Aorta (tissue), 5 donors: ENCODE measurements around the gene STRA8. TPM values are rescaled to one million over a fixed set of nuclear protein-coding genes. Genes with fewer than 3 reads are reported as not detected.

Experiments
- ATAC-seq: fragments of 200-7000 bp; cut with Tn5 transposase; one replicate; pipeline ENCODE4 v1.9.1; 2022; ENCODE audit warnings: moderate library complexity; ENCODE audit not compliant: low FRiP score
- DNase-seq, 2 donors: peaks; one replicate each; pipeline ENCODE4 v3.0.0-alpha.2; 2020
- H3K27ac ChIP-seq, 2 donors: one replicate each; pipeline ENCODE4 v1.5.1; 2013; ENCODE audit warnings: low read length in 2 of 2, mild to moderate bottlenecking in 2 of 2, moderate library complexity in 2 of 2, control low read depth in 1 of 2, inconsistent platforms in 1 of 2, low read depth in 1 of 2
- H3K27me3 ChIP-seq, 2 donors: one replicate each; pipeline ENCODE4 v1.6.1; 2013; ENCODE audit warnings: control low read depth in 1 of 2, low read length in 1 of 2, mild to moderate bottlenecking in 1 of 2, moderate library complexity in 1 of 2; ENCODE audit not compliant: insufficient read depth in 2 of 2, control insufficient read depth in 1 of 2
- H3K36me3 ChIP-seq, 2 donors: one replicate each; pipeline ENCODE4 v1.6.1; 2013; ENCODE audit warnings: control low read depth in 1 of 2, low read length in 1 of 2, mild to moderate bottlenecking in 1 of 2; ENCODE audit not compliant: insufficient read depth in 2 of 2, control insufficient read depth in 1 of 2
- H3K4me1 ChIP-seq, 2 donors: one replicate each; pipeline ENCODE4 v1.6.1; 2013; ENCODE audit warnings: low read length in 2 of 2, control low read depth in 1 of 2, mild to moderate bottlenecking in 1 of 2, moderate library complexity in 1 of 2; ENCODE audit not compliant: insufficient read depth in 2 of 2, control insufficient read depth in 1 of 2
- H3K4me3 ChIP-seq, 2 donors: one replicate each; pipeline ENCODE4 v1.5.1; 2013; ENCODE audit warnings: low read length in 2 of 2, control low read depth in 1 of 2, mild to moderate bottlenecking in 1 of 2
- H3K9me3 ChIP-seq: one replicate; pipeline ENCODE4 v1.6.1; 2013; ENCODE audit warnings: mild to moderate bottlenecking, low read length; ENCODE audit not compliant: control insufficient read depth
- WGBS, 2 donors: extraction: QIAGEN DNeasy Blood & Tissue Kit; methylation state at CpG; one replicate each; pipeline ENCODE4 v1.1.7; 2013; 5-methylcytosine and 5-hydroxymethylcytosine counted together
- intact Hi-C, 2 donors: fragments of 100-400 bp; cut with DNase I; formaldehyde crosslinking; loops; one replicate each; pipeline versions ENCODE4 v1.14.2 to v1.15.0; 2022
- polyA plus RNA-seq, 2 donors: library from polyadenylated mRNA; stranded (reverse); fragments of 200-250 nt; gene quantifications; one replicate each; pipeline ENCODE4 v1.2.3, GENCODE V29; 2013
- total RNA-seq, 2 donors: library from RNA; stranded (reverse); fragmentation: NEBNext Ultra II Directional; extraction: Animal tissue kit (Norgen Biotek cat#: 25700); gene quantifications; one replicate each; pipeline ENCODE4 v1.2.1, GENCODE V29; 2021
- donor health status: healthy with polysubstance abuse.
- donor health status: Bipolar disorder and iron deficiency.
- donor health status: DM: no; HTN: no; CAD: no.
- donor health status: DM: no; HTN: no; CAD: no.
- donor health status: DM: yes; HTN: yes; CAD: no.

The STRA8 gene
- total and polyA plus RNA-seq, 4 donors = not detected

DNA sequence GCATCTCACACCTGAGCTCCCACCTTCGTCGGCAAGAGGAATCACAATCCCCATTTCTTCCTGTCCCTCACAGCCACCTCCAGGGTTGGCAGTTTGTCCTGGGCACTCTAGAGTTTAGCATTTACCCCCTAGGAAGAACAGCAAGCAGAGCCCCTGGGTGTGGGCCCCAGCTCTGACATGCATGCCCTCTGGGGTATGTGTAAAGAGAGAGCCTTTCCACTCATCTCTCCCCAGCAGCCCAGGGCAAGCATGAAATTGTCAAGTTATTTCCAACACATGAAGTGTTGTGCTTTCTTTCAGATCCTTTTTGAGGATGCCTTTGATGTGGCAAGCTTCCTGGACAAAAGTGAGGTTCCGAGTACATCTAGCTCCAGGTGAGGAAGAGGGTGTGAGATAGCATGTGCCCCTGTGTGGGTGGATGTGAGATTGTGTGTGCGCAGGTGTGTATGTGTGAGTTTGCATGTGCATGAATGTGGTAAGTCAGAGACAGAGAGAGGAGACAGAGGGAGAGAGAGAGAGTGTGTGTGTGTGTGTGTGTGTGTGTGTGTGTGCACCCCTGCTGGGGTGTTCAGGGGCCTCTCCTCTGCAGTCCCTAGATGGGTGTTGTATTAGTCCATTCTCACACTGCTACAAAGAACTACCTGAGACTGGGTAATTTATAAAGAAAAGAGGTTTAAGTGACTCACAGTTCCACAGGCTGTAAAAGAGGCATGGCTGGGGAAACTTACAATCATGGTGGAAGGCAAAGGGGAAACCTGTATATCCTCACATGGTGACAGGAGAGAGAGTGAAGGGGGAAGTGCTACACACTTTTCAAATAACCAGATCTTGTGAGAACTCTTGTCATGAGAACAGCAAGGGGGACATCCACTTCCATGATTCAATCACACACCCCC lies 18.1 kb downstream of the STRA8 start:
- H3K9me3 ChIP-seq = no peaks in the 10 kb centered on the region
- DNase-seq (no peak), ATAC-seq (no peak)
- WGBS, 2 donors = 97 to 99% methylated on average over 4 of the region's 4 CpGs
- H3K4me3 ChIP-seq = no peak overlapping the region
- H3K36me3 ChIP-seq = no peaks in the 10 kb centered on the region
- no peaks in the 10 kb centered on the region for H3K27me3 ChIP-seq
- no peaks in the 10 kb centered on the region for H3K4me1 ChIP-seq
- H3K27ac ChIP-seq = no peak overlapping the region
- intact Hi-C loops = loop anchor here in 1 of 2 donors (2.0 kb wide), 1 partner anchor 41 kb away; the partner anchor contains the start of gene WDR91

DNA sequence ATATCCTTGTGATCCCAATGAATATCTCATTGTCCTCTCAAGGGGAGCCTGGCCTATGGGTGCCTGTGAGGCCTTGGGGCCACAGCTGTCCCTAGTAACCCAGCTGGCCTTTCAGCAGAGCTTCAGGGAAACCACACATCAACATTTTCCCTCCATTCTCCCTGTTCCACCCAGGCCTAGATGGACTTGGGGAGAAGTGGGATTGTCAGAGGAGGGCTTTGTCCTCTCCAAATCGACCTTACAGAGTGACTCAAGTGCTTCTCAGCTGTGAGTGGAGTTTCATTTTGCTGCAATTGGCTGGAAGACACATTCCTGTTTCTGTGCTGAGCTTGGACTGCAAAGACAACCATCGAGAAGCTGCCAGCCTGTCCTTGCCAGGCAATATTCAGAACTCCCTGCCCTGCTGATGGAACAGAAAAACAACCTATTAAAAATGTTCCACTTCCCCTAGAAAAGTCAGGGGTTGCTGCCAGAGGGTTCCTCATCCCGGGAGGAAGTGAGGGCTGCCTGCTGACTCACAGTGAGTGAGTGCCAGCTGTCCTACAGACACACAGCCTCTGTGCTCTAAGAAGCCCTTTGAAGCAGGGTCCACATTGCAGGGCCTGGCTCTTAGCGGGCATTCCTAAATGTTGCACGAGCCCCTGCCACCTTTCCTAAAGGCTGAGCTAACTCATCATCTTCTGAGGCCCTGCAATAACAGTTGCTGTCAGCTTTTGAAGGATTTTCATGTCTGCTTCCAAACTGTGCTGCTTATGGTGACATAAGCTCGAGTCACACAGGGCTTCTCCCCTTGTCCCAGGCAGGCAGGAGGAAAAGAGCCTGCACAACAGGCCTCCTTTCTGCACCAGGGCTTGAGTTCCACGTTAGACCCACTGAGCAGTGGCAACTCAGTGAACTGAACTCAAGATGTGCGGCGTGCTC lies 20.5 kb downstream of the STRA8 start:
- H3K27me3 ChIP-seq = no peaks in the 10 kb centered on the region
- intact Hi-C loops = loop anchor here (2.0 kb wide), 2 partner anchors 39 to 43 kb away; partner anchors contain the start of gene WDR91 (in 1 of the 2)
- H3K4me1 ChIP-seq = no peaks in the 10 kb centered on the region
- H3K9me3 ChIP-seq = no peaks in the 10 kb centered on the region
- WGBS, 2 donors = 9% methylated on average over 9 of the region's 9 CpGs
- H3K4me3 ChIP-seq = no peak overlapping the region
- peak overlapping the region; percentile 23 to 93 for H3K27ac ChIP-seq
- DNase-seq (peak; percentile 91 to 94), ATAC-seq (peak; percentile 89)
- H3K36me3 ChIP-seq = no peaks in the 10 kb centered on the region

DNA sequence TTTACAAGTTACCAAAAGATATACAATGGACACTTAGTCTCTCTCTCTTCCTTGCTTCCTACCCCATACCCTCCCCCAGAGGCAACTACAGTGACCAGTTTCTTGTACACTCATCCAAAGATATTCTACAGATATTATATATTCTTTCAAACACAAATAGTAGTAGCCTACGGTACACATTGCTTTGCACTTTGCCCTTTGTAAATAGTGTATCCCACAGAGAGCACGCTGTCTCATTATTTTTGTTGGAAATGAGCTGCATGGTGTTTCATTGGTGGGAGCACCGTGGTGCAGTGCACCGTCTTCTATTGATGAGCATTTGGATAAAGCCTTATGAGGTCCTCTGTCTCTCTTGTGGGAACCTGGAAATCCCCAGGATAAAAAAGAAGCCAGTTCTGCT lies 24.2 kb downstream of the STRA8 start:
- Histone ChIP-seq H3K27me3 (no peaks in the 10 kb centered on the region), H3K4me3 (no peak overlapping the region), H3K4me1 (no peaks in the 10 kb centered on the region), H3K27ac (no peak overlapping the region), H3K9me3 (no peaks in the 10 kb centered on the region), H3K36me3 (no peaks in the 10 kb centered on the region)
- intact Hi-C loops = no loop called here
- DNase-seq (no peak), ATAC-seq (no peak)
- WGBS, 2 donors = 69 to 89% methylated on average over 4 of the region's 4 CpGs

DNA sequence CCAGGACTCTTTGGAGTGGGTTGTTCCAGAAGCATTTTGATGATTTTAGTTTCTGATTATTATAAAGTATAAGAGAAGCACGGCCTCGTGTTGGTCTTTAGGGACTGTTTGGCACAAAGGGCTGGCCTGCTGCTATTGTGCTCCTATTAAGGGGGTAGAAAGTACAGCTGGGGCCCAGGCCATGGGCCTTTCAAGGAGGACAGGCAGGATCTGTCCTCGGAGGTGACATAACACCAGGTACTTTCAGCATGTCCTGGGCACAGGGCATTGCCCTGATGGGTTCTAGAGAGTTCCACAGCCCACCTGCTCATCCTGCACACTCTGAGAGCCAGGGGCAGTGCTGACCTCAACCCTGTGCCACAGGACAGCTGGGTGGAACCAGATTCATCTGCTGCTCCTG lies 24.9 kb downstream of the STRA8 start:
- Histone ChIP-seq H3K36me3 (no peaks in the 10 kb centered on the region), H3K27ac (no peak overlapping the region), H3K4me3 (no peak overlapping the region), H3K27me3 (no peaks in the 10 kb centered on the region), H3K4me1 (no peaks in the 10 kb centered on the region), H3K9me3 (no peaks in the 10 kb centered on the region)
- 87% methylated on average over 3 of the region's 3 CpGs for WGBS, 2 donors
- DNase-seq (no peak), ATAC-seq (no peak)
- intact Hi-C loops = no loop called here

DNA sequence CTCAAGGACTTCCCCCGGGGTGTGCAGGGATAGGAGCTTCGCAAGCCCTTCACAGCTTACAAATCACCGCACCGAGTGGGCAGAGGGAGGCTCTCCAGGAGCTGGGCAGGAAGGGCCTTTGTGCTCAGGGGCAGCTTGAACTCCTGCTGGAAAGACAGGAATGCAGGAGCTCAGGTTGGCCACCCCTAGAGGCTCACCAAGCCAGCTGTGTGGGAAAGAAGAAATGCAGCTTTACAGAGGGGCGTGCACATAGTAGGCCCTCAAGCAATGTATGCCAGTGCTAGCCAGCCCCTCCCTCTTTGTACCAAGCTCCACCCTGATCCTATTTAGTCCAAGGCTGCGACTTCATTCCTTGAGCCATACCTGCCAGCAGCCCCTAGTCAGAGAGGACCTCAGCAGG lies 26.1 kb downstream of the STRA8 start:
- no peaks in the 10 kb centered on the region for H3K9me3 ChIP-seq
- intact Hi-C loops = no loop called here

DNA sequence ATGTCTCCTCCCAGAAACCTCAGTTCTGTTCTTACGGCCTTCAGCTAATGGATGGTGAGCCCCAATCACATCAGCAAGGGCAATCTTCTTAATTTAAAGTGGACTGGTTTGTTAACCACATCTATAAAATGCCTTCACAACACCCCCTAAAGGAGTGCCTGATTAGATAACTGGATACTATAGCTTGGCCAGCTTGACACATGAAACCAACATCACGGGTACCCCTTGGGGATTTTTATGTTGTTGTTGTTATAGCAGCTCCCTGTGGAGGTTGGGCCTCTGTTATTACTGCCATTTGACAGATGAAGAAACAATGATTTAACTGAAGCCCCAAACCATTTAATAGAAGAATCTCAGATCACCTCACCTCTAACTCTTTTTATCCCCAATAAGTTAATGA lies 26.8 kb downstream of the STRA8 start:
- Histone ChIP-seq H3K4me1 (no peaks in the 10 kb centered on the region), H3K36me3 (no peaks in the 10 kb centered on the region), H3K4me3 (no peak overlapping the region), H3K27ac (no peak overlapping the region), H3K9me3 (no peaks in the 10 kb centered on the region), H3K27me3 (no peaks in the 10 kb centered on the region)
- intact Hi-C loops = no loop called here
- DNase-seq (no peak), ATAC-seq (no peak)
- 47 to 53% methylated on average over 2 of the region's 2 CpGs for WGBS, 2 donors

More for the DNA sequence above, 26.1 kb downstream of the STRA8 start:
- H3K4me3 ChIP-seq = no peak overlapping the region
- ATAC-seq (no peak), DNase-seq (no peak)
- H3K27me3 ChIP-seq = no peaks in the 10 kb centered on the region
- no peaks in the 10 kb centered on the region for H3K36me3 ChIP-seq
- no peak overlapping the region for H3K27ac ChIP-seq
- WGBS, 2 donors = 87 to 92% methylated on average over 6 of the region's 6 CpGs
- H3K4me1 ChIP-seq = no peaks in the 10 kb centered on the region

DNA sequence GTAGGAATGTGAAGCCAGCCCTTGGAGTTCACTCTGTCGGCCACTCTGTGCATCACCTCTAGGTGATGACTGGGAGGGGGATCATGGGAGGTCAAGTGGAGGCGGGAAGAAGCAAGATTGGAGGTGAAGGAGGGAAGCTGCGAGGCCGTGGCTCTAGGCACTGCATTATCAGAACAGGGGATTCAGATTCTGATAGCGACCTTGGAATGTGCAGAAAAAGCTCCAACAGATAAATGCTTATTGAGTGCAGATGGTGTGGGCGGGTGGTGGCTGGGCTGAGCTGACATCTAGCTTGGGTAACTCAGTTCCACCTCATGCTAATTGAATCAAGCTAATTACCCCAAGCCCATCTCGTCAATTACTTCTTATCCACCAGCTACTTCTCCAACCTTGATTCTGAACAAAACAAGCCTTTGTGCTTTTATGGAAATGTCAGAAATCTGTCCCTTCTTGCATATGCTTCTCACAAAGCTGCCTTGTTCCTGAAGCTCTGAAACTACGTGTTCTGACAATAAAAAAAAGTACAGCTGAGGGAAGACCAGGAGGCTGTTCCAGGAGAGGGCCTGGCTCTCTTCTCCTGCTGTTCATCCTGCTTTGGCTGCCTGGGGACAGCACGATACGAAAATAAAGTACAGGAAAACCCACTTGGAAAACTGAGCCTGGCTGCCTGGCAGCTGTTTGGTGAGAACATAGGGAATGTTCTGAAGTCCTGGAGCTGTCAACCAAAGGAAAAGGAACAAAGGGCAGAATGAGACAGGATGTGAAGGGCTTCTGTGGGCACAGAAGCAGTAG lies 27.5 kb downstream of the STRA8 start:
- Histone ChIP-seq H3K27ac (no peak overlapping the region), H3K4me3 (no peak overlapping the region), H3K9me3 (no peaks in the 10 kb centered on the region), H3K4me1 (no peaks in the 10 kb centered on the region), H3K27me3 (no peaks in the 10 kb centered on the region), H3K36me3 (no peaks in the 10 kb centered on the region)
- DNase-seq = no peak
- intact Hi-C loops = no loop called here
- no peak for ATAC-seq
- 65% methylated on average over 10 of the region's 10 CpGs for WGBS, 2 donors

DNA sequence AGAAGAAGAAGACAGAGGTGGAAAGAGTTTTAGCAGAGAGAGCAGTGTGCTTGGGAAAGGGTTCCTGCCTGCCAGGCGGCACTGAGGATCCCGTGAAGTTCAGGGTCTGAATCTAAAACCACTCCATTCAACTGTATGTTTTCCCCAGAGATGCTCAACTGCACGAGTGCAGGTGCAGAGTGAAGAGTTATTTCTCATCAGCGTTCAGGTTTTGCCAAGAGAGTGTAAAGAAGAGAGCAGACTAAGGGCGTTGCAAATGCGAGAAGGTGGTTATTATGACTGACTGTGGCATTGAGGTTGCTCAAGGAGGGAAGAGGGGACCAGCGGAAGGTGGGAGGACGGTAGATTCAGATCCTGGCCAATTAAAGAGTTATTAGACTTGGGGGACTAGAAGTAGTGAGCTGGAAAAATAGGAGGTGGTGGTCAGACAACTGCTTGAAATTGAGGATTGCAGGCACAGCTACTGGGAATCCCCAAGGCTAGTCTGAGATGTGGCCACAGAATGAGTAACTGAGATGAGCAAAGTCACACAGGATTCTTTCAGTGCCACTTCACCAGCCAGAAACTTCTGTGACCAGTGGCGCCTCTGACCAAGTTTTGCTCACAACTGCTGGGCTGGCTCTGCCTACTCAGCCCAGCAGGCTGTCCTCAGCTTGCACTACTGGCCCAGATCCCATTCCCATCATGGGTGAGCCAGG lies 29.1 kb downstream of the STRA8 start:
- DNase-seq (no peak), ATAC-seq (no peak)
- Histone ChIP-seq H3K4me3 (no peak overlapping the region), H3K27me3 (no peaks in the 10 kb centered on the region), H3K9me3 (no peaks in the 10 kb centered on the region), H3K36me3 (no peaks in the 10 kb centered on the region), H3K27ac (no peak overlapping the region), H3K4me1 (no peaks in the 10 kb centered on the region)
- 90 to 92% methylated on average over 9 of the region's 9 CpGs for WGBS, 2 donors
- intact Hi-C loops = no loop called here
